Measurements from ENCODE around the gene CAND1.

GRCh38 chr12:67333649-67334048, 64.5 kb downstream of the CAND1 start:
- TF ChIP-seq SMC3 (IDR thresholded peaks at IDR 0.05) (no peak), POLR2A (IDR thresholded peaks at IDR 0.05; ENCODE audit: low read length) (no peak), GATA3 (IDR thresholded peaks at IDR 0.05; ENCODE audit: borderline replicate concordance) (no peak), REST (IDR thresholded peaks at IDR 0.05) (no peak), CTCF (IDR thresholded peaks at IDR 0.05) (no peak), JUN (IDR thresholded peaks at IDR 0.05) (no peak), EP300 (IDR thresholded peaks at IDR 0.05) (no peak), USF2 (IDR thresholded peaks at IDR 0.05) (no peak)

All from A549 (cell line).